GDM1 (cell line): ENCODE results near the gene ARHGAP45.
A peak's percentile ranks its signal among the peaks of the same experiment; 100 is the strongest.
"Not testable (repeated sequence)": the region's sequence is repeated elsewhere in the genome, so short reads cannot be mapped to it uniquely, and the experiment has no call there.

ENCODE experiments used
- DNase-seq: peaks from one replicate; lab custom pipeline; 2025; lab: John Stamatoyannopoulos, UW

The ARHGAP45 gene

DNA sequence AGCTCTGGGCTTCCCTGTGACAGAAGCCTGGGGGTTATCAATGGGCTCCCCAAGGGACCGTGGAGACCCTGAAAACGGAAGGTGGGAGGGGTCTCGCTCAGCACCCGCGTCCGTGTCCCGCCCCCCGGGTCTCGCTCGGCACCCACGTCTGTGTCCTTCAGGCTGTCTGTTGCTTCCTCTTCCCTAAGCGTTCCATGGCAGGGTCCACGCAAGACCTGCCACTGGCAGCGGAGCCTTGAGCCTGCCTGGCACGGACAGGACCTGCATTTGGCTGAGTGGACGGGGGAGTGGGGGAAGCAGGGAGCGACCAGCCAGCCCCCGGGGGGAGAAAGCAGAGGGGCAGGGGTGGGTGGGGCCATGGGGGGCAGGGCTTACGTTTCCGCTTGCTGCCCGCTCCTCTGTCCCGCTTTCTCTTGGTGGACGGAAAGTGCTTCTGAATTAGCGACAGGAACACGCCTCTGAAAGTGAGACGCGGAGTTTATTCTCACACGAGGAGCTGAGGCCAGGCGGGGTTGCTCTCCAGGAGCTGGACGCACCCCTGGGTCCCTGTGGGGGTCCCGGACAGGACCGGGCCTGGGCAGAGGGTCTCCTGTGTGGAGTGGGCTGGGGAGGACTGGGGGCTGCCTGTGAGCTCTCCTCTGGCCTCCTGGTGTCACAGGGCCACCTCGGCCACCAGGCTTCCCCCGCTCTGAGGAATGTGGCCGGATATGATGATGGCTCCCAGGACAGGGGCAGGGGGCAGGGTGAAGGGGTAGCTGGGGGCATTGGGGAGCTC is 48.9 kb downstream of the ARHGAP45 start:
- DNase-seq = no peak

DNA sequence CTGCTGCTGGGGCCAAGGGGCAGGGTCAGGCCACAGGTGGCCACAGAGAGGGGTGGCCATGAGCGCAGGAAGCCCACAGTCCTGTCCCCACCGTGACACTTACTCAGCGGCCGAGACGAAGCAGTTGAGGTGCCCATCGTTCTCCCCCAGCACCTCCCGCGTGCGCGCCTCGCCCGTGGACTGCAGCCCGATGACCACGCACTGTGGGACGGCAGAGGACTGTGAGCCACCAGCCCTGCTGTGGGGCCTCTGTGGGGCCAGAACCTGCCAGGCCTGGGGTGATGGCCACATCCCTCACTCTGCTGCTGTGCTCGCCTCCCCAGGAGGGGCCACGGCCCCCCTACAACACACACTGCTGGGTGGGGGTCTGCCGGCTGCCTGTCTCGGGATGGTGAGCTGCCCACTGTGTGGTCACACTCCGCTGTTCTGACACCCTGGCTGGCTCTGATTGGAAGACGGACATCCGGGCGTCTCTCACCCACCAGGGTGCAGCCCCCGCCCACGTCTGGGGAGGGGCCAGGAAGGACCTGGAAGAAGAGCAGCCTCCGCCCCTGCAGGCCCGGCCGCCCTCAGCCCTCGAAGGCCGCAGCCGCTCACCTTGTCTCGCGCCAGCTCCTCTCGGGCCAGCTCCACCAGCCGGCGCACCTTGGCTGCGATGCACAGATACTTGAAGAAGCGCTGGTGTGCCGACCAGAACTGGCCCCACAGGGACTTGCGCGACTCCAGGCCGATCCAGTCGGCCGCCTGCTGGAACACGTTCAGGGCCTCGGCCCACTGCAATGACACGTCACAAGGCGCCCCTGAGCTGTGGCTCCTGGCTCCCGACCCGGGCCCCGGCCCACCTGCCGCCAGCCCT is 50.0 kb downstream of the ARHGAP45 start:
- DNase-seq = no peak

DNA sequence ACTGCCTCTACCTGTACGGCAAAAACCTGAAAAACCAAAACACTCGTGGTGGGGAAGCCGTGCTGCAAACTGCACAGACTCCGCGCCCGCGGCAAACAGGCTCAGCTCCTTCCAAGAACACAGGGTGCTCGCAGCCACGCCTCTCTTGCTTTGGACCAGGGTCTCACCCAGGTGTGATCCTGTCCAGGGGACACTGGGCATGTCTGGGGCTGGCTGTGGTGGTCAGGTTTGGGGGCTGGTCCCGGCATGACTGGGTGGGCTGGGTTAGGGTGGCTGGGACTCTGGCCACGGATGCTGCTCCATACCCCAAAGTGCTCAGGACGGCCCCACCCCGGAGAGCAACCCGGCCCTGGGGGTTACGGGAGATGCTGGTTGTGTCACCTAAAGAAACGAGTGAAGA is 50.7 kb downstream of the ARHGAP45 start:
- DNase-seq = no peak

DNA sequence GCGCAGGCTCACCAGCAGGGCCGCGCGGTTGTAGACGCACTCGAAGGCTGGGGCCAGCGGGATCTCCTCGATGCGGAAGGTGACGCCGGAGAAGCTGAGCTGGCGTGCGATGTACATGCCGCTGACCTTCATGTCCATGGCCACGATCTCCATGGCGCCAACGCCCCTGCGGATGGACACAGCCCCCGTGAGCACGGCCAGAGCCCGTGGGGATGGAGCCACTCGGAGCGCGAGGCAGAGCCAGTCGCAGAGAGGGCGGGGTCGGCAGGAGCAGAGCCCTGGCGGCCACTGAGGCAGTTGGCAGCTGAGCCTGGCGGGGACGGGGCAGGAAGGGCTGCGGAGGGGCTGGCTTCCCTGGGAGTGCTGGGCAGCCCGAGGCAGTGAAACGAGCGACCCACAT is 52.0 kb downstream of the ARHGAP45 start:
- DNase-seq = no peak

DNA sequence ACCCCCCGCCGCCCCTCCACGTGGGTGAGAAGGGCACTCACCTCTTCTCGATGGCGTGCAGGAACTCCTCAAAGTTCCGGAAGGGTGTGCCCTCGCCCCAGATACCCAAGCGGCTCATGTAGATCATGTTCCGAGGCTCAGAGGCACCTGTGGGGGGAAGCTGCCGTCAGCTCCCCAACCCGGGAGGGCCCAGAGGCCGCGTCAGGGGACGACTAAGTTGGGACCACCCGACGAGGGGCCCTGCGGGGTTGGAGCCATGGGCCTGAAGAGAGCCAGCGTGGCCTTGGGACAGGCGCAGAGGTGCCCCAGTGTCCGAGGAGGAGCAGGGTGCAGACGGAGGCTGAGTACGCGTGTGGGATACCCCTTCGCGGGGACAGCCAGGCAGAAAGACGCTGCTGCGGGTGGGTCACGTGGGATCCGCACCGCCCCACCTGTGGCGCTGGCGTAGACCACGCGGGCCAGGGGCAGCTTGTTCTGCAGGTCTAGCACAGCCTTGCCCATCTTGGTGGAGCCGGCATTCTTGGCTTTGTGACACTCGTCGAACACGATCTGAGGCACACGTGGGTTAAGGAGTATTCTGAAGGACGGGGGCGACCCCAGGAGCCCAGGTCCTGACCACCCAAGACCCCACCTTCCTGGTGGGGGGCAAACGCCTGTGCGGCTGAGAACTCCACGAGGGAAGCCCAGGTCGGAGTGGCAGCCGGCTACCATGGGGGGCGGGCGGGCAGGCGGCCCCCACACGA is 52.7 kb downstream of the ARHGAP45 start:
- no peak for DNase-seq

DNA sequence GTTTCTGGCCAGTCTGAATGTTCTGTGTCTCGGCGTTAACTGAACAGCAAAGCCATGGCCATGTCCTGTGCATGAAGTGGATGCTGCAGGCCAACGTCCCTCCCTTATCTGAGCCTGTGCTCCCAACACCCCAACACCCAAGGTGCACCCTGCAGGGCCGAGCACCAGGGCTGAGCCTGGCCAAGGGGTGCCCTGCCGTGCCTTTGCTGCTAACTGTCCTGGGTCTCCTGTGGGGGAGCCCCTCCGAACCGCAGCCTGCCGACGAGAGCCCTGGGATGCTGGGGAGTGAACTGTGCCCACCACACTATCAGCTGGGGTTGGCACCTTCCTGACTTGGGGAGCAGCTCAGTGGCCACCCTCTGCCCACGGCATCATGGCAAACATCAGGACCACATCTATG is 54.4 kb downstream of the ARHGAP45 start:
- no peak for DNase-seq

DNA sequence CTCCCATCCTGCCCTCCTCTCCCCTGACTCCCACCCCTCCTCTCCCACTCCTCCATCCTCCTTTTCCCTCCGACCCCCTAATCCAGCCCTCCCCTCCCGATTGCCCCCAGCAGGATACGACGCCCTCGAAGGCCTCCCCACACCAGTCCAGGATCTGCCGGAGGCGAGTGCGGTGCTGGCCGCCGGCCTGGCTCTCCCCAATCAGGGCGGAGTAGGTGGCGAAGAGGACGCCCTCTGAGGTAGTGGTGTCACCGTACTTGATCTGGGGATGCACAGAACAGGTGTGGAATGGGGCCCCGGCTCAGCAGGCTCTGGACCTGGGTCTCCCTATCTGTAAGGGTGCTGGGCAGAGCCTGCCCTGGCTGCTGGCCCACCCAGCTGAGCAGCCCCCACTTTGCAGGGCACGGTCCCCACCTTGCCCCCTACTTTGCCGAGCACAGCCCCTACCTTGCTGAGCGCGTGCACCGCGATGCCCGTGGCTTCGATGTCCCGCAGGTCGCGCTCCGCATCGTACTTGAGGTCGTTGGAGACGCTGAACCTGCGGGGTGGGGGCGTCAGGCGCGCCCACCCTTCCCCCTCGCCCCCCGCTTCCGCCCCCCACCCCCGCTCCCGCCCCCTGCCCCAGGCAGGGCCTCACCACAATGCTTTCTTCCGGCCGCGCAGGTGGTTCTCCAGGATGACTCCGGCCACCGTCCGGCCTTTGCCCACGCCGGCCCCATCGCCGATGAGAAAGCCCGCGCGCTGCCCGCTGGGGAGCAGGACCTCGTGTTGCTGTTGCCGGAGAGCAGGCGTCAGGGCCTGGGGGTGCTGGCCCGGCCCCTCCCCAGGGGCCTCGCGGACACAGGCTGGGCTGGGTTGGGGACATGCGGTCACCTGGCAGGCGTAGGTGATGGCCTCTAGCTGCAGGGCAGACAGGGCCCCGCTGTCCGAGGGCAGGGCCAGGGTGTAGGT is 55.3 kb downstream of the ARHGAP45 start:
- DNase-seq = no peak

DNA sequence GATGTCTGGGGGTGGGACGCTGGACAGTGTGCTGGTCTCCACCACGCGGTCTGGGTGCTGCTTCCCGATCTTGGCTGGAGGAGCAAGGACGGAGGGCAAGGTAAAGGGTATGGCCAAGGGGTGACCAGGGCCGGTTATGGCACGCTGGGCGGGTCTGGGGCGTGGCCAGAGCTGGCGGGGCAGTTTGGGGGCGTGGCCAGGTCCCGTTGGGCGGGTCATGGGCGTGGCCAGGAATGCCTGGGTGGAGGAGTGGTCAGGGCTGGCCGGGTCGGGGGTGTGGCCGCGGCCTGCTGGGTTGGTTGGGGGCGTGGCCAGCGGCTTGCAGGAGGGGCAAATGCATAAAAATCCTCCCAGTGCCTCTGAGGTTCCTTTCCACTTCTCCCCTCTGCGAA is 56.0 kb downstream of the ARHGAP45 start:
- peak; percentile 22 for DNase-seq

DNA sequence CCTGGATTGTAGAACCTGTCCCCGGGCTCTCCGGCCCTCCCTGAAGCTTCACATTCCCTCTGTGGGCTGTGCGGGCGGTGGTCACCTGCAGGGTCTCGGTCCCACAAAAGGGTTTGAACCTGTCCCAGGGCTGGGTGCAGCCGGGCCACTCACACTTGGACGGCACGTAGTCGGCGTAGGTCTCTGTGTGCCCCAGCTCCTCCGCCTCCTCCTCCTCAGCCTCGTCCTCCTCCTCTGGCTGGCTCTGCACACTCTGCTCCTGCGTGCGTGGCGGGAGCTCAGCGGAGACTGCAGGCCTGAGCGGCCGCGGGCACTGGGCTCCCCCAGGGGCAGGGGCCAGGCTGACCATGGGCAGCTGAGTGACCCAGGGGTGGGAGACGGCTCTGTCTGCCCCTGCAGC is 56.4 kb downstream of the ARHGAP45 start:
- DNase-seq = no peak

DNA sequence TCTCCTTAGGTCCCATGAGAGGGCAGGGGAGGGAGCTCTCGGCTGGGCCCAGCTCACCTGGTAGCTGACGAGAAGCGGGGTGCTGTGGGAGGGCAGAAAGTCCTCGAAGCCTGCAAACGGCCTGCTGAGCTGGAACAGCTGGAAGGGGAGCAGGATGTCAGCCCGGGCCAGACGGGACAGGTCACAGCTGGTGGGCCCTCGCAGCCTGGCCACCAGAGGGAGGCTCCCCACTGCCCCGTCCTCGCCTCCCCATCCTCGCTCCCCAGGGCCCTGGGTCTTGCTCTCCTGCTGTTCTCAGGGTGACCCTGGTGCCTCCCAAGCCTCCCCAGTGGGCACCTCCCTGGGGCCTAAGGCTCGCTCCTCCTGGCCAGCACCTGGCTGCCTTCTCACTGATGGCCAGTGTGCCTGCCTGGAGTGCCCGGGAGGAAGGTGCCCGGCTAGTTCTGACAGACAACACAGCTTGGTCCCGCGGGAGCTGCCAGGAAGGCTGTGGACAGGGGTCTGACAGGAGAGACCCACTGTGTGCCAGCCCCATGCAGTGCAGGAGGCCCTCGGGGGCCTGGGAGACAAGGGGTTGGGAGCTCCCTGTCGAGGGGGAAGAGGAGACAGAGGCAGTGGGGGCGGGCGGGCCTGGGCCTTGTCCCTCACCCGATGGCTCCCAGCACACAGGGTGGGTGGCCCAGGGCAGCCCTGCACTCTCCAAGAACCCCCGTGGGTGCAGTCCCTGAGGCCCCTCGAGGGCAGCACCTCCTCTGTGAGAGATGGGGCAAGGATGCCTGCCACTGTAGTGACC is 57.1 kb downstream of the ARHGAP45 start:
- DNase-seq = no peak

DNA sequence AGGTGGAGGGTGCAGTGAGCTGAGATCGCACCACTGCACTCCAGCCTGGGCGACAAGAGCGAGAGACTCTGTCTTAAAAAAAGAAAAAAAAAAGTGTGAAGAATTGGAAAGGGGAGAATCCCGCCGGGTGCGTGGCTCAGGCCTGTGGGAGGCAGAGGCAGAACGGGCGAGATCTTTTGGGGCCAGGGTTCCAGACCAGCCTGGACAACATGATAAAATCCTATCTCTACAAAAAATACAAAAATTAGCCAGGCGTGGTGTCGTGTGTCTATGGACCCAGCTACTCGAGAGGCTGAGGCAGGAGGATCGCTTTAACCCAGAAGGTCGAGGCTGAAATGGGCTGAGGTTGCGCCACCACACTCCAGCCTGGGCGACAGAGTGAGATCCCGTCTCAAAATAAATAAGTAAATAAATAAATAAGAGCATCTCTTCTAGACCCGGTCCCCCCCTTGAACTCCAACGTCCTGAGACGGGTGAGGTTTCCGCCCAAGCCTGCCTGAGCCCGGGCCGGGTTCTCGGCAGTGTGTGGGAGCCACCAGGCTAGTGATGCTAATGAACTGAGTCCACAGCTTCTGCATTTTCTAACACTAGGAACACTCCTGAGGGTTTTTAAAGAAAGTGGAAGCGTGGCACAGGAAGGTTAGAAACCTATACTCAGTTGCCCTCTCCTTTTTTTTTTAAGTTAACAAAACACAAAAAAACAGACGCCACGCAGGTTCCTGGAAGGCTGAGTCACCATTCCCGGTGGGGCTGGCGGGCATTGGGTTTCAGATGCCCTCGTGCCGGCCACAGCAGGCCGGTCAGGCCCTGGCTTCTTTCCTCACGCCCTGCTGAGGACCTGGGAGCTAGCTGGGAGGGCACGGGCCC is 58.9 kb downstream of the ARHGAP45 start:
- no peak for DNase-seq

DNA sequence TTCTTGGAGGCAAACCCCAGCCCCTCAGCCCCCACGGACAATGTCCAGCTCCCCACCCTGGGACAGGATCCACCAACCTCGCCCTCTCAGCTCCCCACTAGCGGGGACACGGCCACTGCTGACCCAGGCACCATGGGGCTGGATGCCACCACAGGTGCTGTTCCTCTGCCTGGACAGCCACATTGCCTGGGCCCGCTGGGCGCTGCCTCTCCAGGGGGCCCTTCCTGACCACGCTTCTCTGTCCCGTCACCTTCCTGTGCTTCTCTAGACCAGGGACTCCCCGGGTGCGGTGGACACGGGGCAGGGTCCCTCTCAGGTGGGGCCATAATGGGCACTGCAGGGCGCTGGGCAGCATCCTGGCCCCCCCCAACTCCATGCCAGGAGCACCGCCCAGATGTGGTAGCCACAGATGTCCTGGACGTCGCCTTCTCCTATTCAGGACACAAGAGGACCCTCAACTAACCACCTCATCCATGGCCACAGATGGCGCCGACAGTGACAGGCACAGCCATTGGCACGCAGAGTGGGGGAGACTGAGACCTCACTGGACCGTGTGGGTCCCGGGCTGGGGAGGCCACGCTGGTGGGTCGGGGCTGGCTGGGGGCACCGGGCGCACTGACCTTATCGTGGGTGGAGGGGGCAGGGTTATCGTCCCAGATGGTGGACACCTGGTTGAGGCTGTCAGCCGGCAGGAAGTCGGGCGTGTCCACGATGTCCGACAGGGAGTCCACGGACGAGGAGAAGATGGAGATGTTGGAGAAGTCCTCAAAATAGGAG is 60.2 kb downstream of the ARHGAP45 start:
- DNase-seq = no peak

DNA sequence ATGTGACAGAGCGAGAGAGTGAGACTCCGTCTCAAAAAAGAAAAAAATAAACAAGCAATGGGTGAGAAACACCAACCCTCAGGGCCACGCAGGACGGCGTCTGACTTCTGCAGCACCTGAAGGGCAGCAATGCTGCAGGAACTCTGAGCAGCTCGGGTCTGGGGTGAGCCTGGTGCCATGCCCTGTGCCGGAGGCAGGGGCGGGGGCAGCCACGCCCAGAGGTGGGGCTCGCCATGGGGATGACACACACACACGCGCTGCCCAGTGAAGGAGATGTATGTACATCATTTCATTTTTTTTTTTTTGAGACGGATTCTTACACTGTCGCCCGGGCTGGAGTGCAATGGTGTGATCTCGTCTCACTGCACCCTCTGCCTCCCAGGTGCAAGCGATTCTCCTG is 61.1 kb downstream of the ARHGAP45 start:
- DNase-seq = no peak

DNA sequence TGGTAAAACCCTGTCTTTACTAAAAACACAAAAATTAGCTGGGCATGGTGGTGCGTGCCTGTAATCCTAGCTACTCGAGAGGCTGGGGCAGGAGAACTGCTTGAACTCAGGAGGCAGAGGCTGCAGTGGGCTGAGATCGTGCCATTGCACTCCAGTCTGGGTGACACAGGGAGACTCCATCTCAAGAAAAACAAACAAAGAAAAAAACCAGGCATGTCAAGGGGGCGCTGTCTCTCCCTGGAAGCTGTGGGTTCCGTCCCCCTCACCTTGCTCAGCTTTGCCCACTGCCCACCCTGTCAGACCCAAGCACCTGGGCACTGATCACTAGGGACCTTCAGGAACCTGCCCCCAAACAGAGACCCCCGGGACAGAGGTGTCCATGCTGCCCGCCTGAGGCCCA is 62.1 kb downstream of the ARHGAP45 start:
- DNase-seq = not testable (repeated sequence)

DNA sequence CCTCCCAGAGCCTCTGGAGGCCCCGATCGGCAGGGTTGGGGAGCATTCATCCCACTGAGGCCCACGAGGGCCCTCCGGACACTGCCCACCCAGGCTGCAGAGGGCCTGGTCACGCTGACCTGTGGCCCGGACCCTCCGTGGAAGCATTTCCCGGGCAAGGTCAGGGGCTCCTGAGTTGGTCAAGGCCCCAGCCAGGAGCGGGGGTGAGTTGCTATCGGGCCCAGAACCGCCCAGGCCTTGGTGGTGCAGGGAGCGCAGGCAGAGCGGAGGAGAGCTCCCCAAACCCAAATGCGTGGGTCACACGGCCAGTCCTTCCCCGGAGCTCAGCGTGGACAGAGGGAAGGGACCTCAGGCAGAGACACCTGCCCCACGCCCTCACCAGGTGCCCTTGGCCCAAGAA is 62.6 kb downstream of the ARHGAP45 start:
- no peak for DNase-seq

DNA sequence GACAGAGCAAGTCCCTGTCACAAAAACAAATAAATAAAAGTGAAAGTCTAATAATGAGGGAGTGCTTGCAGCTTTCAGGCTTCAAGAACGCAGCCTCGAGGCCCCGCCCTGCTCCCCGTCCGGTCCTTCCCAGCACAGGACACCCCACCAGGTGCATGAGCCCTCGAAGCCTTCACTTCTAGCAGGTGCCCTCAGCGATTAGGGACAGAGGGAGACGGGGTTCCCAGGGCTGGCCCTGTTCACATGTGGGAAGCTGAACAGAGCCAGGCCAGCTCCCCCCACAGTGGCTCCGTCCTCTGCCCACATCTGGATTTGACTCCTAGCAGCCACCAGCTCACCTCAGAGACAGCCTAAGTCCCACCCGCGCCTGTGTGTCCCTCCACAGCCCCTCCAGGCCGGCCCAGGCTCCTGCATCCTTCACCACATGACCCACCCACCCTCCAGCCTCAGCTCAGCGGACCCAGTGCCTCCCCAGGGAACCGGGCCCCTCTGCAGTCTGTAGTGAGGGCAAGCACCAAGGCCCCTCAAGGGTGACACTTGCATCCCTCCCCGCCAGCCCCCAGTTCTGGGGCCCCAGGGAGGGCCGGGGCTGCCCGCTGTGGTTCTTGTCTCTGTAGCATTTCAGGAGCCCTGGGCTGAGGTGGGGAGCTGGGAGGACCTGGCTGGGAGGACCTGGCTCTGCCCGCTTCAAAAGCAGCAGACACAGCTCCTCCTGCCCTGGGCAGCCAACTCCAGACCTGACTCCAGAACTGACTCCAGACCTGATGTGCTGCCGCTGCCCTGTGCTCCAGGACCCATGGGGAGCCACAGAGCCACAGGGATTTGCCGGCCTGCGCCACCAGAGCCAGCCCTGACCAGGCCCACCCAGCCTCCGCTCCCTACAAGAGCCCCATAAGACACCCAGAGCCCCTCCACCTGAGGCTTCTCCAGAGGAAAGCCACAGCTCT is 64.1 kb downstream of the ARHGAP45 start:
- DNase-seq = no peak

DNA sequence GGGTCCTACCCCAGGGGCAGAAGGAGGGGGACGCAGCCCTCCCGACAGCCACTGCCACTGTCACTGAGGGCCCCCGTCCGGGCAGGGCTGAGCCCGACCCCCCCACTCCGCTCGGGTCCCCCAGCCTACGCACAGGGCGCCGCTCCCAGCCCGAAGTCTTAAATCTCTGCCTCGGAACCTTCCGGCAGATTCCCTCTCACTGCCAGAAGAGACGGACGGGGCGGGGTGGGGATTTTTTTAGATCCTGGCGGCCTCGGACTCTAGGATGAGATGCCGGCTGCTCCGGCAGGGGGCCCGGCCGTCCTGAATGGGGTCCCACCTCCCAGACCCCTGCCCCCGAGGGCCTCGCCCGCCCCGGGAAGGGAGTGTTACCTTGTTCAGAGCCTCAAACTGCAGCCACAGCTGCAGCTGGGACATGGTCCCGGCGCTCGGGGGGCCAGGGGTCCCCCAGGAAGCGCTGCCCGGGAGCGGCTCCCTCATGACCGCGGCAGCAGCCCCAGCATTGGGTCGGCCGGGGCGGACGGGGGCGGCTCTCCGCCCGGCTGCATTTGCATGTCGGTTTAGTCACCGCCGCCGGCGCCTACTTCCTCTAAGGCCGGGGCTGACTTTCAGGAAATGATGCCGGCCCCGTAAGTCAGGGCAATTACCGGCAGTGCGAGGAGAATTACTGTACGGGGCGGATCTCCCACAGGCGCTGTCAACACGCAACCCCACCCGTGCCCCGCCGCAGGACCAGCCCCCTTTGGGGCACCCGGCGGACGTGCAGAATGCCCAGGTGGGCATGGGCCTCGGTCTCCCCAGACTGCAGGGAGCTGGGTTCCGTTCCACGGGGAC is 65.0 kb downstream of the ARHGAP45 start:
- DNase-seq = peak; percentile 69
